HEK293T (cell line): ENCODE results near the gene TDRD9.

Source experiments
- CTBP1 ChIP-seq: fragments of 450-650 bp; IDR thresholded peaks from 2 replicates; pipeline ENCODE4 v1.6.1; 2016; ENCODE audit warnings: borderline replicate concordance
- ELF4 ChIP-seq: fragments of 450-650 bp; IDR thresholded peaks from 2 replicates; pipeline ENCODE4 v1.6.1; 2017; ENCODE audit warnings: antibody characterized with exemption
- FOXA1 ChIP-seq: fragments of 450-650 bp; IDR thresholded peaks from 2 replicates; pipeline ENCODE4 v1.6.1; 2016; ENCODE audit warnings: mild to moderate bottlenecking
- FOXK2 ChIP-seq: fragments of 450-650 bp; IDR thresholded peaks from 2 replicates; pipeline ENCODE4 v1.6.1; 2016; ENCODE audit warnings: mild to moderate bottlenecking
- FOXM1 ChIP-seq: fragments of 450-650 bp; IDR thresholded peaks from 2 replicates; pipeline ENCODE4 v1.6.1; 2017; ENCODE audit warnings: mild to moderate bottlenecking, borderline replicate concordance
- HDGF ChIP-seq: fragments of 450-650 bp; IDR thresholded peaks from 2 replicates; pipeline ENCODE4 v1.6.1; 2017; ENCODE audit warnings: antibody characterized with exemption, borderline replicate concordance
- LEF1 ChIP-seq: fragments of 450-650 bp; IDR thresholded peaks from 2 replicates; pipeline ENCODE4 v1.6.1; 2017; ENCODE audit warnings: mild to moderate bottlenecking, borderline replicate concordance
- NFRKB ChIP-seq: fragments of 450-650 bp; IDR thresholded peaks from 2 replicates; pipeline ENCODE4 v1.6.1; 2016; ENCODE audit warnings: mild to moderate bottlenecking, moderate library complexity
- SP1 ChIP-seq: fragments of 450-650 bp; IDR thresholded peaks from 2 replicates; pipeline ENCODE4 v1.6.1; 2017
- SUZ12 ChIP-seq: fragments of 450-650 bp; IDR thresholded peaks from 2 replicates; pipeline ENCODE4 v1.6.1; 2016; ENCODE audit warnings: mild to moderate bottlenecking
- ZNF384 ChIP-seq: fragments of 450-650 bp; IDR thresholded peaks from 2 replicates; pipeline ENCODE4 v1.6.1; 2016

DNA sequence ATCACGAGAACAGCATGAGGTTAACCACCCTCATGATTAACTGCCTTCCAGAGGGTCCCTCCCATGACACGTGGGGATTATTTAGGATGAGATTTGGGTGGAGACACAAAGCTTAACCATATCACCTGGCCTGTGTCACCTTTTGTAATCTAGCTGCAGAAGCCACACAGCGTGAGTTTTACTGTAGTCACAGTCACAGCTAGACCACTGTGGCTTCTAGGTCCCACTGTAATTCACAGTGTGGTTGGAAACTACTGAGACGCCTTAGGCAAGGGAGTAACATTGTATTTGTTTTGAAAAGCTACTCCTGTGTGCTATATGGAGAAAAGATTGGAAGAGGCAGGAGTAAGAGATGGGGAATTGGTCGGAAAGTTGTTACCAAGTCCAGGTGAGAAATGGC, 111.0 kb downstream of the TDRD9 start:
- TF ChIP-seq ELF4 (no peak), HDGF (no peak), ZNF384 (no peak), SUZ12 (no peak), SP1 (no peak), LEF1 (no peak), FOXK2 (no peak), NFRKB (no peak), CTBP1 (no peak), FOXA1 (no peak), FOXM1 (no peak)
